GOT3 (cell line): ENCODE data around the gene SDF2L1.
"Not testable (repeated sequence)": the region's sequence is repeated elsewhere in the genome, so short reads cannot be mapped to it uniquely, and the experiment has no call there.

Experiments
- DNase-seq: peaks from one replicate; lab custom pipeline; 2025; ENCODE audit warnings: mixed read lengths; lab: John Stamatoyannopoulos, UW

Gene SDF2L1

GRCh38 chr22:21636629-21637218 is 5.4 kb upstream of the SDF2L1 start:
- no peak for DNase-seq

GRCh38 chr22:21637450-21637849 is 4.7 kb upstream of the SDF2L1 start:
- DNase-seq, result not testable (repeated sequence)

GRCh38 chr22:21639359-21639758 is 2.7 kb upstream of the SDF2L1 start:
- no peak for DNase-seq

GRCh38 chr22:21640810-21641209 is 1.3 kb upstream of the SDF2L1 start:
- no peak for DNase-seq

- no peak for DNase-seq
Measured at GRCh38 chr22:21641417-21641788, 699 bp upstream of the SDF2L1 start.

GRCh38 chr22:21642584-21643448 is 714 bp downstream of the SDF2L1 start:
- no peak for DNase-seq

GRCh38 chr22:21643533-21644357 is 1.6 kb downstream of the SDF2L1 start:
- no peak for DNase-seq

GRCh38 chr22:21645513-21645912 is 3.4 kb downstream of the SDF2L1 start:
- not testable (repeated sequence) for DNase-seq

GRCh38 chr22:21646608-21647590 is 4.8 kb downstream of the SDF2L1 start:
- no peak for DNase-seq

GRCh38 chr22:21650280-21650679 is 8.2 kb downstream of the SDF2L1 start:
- no peak for DNase-seq

GRCh38 chr22:21650823-21651520 is 8.9 kb downstream of the SDF2L1 start:
- DNase-seq, result no peak

GRCh38 chr22:21651521-21652009 is 9.5 kb downstream of the SDF2L1 start:
- DNase-seq, result no peak

- peak; percentile 67 for DNase-seq
Measured at GRCh38 chr22:21652010-21652546, 10.0 kb downstream of the SDF2L1 start.

GRCh38 chr22:21652547-21653545 is 10.7 kb downstream of the SDF2L1 start:
- DNase-seq, result no peak

GRCh38 chr22:21657020-21657359 is 14.9 kb downstream of the SDF2L1 start:
- no peak for DNase-seq

GRCh38 chr22:21657360-21658032 is 15.4 kb downstream of the SDF2L1 start:
- DNase-seq, result peak; percentile 9

GRCh38 chr22:21659864-21660525 is 17.9 kb downstream of the SDF2L1 start:
- no peak for DNase-seq

GRCh38 chr22:21660904-21661303 is 18.8 kb downstream of the SDF2L1 start:
- no peak for DNase-seq
